T-helper 22 cell (primary cell): Measurements from ENCODE around the gene PSMD13.
"Not testable (repeated sequence)": the region's sequence is repeated elsewhere in the genome, so short reads cannot be mapped to it uniquely, and the experiment has no call there.

Experiments
- DNase-seq: peaks from one replicate; pipeline ENCODE4 v3.0.0-alpha.2; 2020; ENCODE audit warnings: low read depth

PSMD13 gene

DNA sequence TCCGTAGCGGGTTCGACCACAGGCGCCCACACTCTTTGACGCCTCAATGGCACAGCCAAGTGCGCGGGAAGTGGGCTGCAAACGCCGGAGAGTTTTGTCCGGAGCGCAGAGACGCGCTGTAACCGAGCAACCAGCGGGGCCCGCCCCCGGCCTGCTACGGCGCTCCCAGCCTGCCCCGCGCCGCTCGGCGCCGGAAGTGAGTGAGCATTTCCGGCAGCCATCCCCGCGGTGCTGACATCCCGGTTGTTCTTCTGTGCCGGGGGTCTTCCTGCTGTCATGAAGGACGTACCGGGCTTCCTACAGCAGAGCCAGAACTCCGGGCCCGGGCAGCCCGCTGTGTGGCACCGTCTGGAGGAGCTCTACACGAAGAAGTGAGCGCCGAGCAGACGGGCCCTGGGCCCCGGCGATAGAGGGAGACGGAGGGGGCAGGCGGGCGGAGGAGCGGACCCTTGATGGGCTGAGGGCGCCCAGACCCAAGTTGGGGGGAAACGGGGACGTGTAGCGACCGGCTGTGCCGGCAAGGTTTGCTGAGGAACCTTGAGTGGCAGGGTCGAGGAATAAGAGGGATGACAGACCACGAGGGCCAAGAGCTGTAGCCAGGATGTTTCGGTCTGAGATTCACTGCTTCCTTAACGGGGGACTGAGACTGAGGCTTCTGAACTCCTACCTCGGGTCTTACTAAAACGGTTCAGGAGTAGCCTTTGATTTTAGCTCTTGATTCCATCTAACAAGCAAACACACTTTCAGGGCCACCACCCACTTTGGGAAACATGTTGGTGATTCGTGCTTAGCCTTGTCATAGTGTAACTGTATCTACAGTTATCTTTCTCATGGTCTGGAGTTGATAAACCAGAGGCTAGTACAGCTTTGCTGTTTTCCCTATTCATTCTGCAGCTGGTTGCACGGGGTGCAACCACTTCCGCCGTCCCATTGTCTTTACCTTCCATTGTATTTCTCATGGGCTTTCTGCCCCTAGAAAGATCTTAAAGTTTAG lies at the start of gene PSMD13:
Gene PSMD13, plus strand, starts transcription at position 203 of the 994 bp plus-strand sequence. Its CDS starts 74 bp downstream, at position 277.
- DNase-seq: peak; percentile 78

DNA sequence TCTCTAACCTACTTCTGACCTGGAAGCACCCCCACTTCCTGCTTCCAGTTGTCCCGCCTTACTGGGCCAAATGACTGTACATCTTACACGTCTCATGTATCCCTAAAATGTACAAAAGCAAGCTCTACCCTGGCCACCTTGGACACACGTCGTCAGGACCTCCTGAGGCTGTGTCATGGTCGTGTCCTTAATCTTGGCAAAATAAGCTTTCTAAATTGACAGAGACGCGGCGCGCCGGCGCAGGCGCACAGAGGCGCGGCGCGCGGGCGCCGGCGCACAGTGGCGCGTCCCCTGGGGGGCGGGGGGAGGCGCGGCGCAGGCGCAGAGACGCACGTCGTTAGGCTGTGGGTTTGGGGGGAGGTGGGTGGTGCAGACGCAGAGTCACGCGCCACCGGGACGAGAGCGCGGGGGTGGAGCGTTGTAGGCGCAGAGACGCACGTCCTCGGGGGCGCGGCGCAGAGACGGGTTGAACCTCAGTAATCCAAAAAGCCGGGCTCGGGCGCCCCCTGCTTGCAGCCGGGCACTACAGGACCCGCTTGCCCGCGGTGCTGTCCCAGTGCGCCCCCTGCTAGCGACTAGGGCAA lies 47.5 kb upstream of the PSMD13 start:
- not testable (repeated sequence) for DNase-seq

DNA sequence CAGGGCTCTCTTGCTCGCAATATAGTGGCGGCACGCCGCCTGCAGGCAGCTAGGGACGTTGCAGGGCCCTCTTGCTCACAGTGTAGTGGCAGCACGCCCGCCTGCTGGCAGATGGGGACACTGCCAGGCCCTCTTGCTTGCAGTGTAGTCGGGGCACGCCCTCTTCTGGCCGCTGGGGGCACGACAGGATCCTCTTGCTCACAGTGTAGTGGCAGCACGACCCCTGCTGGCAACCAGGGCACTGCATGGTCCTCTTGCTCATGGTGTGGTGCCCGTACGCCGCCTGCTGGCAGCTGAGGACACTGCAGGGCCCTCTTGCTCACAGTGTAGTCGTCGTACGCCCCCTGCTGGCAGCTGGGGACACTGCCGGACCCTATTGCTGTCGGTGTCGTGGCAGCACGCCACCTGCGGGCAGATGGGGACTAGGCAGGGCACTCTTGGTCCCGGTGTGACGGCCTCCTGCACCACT lies 46.9 kb upstream of the PSMD13 start:
- DNase-seq: not testable (repeated sequence)

DNA sequence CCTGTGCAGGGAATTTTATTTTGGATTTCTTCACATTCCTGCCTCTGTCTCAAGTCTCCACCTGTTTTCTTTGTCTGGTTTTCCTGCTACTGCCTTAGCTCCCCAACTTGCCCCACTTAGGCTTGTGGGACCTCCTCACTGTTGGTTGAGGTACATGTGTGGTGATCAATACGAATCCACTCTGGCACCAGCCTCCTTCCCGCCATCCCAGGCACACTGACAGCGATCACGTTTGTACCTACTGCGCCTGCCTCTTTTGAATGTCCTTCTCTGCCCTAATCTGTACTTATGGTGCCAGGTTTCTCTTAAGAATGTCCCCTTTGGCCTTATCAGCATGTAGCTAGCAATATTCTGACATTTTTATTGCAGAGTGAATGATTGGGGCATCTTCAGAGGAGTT lies 46.2 kb upstream of the PSMD13 start:
- DNase-seq: not testable (repeated sequence)

DNA sequence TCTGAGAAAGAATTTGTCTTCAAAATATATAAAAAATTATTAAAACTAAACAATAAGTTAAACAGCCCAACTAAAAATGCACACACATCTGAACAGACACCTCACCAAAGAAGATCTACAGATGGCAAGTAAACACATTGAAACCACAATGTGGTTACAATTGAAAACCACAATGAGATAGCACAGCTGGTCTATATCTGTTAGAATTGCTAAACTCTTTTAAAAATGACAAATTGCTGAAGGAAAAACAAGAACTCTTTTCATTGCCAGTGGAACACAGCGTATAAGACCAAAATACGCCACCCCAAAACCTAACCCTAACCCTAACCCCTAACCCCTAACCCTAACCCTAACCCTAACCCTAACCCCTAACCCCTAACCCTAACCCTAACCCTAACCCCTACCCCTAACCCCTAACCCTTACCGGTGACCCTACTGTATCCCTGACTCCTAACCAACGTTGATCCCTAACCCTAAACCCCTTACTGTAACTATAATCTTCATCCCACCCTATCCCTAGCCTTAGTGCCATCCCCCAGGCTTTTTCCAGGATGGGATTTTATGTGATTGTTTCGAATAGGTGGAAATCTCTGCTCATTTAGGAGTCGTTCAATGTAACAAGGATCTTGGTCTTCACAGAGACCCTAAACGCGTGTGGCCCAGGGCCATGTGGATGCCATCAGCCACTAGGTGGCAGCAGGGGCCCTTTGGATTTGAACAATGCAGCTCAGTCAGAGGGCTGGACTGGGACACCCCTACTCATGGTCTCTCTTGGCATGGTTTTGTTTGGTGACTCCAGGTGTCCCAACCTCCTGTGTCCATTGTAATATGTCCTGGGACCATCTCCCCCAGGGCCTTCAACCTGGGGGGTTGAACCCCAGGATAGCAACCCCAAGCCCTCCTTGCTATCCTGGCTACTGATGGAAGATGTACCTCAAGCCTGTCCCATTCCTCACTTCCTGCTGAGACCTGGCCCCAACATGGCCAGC lies 45.0 kb upstream of the PSMD13 start:
- DNase-seq: not testable (repeated sequence)

DNA sequence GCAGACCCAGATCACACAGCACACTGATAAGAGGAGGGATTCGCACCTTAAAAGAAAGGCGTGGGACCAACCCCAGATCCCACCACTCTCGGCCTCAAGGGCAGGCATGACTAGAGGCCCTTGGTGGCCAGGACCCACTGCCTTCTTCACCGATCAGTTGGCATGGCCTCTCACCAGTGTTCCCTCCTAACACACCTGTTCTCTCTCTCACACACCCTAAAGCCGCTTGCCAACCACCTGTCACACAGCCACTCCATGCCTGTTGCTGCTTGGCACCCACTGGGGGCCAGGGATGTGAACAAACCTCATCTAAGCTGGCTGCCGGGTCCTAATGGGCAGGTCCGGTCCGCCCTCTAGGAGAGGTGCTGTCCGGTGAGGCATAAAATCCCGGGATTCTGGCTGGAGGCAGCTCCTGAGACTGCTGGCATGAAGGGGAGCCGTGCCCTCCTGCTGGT lies 44.1 kb upstream of the PSMD13 start, which contains the start of gene SCGB1C1:
Gene SCGB1C1, plus strand, starts transcription at position 405 of the 455 bp plus-strand sequence. Its CDS starts 22 bp downstream, at position 427.
- DNase-seq: not testable (repeated sequence)

DNA sequence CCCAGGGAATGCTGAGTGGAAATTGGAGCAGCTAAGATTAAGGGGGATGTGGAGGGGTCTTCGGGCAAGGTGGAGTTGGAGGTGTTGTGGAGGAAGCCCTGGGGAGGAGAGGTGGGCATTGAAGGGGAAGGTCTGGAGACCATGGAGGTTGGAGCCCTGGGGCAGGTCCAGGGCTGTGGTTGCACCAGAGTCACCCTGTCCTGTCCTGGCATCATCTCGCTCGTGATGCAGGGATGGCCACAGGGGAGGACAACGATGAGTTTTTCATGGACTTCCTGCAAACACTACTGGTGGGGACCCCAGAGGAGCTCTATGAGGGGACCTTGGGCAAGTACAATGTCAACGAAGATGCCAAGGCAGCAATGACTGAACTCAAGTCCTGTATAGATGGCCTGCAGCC lies 43.3 kb upstream of the PSMD13 start:
- DNase-seq: not testable (repeated sequence)

DNA sequence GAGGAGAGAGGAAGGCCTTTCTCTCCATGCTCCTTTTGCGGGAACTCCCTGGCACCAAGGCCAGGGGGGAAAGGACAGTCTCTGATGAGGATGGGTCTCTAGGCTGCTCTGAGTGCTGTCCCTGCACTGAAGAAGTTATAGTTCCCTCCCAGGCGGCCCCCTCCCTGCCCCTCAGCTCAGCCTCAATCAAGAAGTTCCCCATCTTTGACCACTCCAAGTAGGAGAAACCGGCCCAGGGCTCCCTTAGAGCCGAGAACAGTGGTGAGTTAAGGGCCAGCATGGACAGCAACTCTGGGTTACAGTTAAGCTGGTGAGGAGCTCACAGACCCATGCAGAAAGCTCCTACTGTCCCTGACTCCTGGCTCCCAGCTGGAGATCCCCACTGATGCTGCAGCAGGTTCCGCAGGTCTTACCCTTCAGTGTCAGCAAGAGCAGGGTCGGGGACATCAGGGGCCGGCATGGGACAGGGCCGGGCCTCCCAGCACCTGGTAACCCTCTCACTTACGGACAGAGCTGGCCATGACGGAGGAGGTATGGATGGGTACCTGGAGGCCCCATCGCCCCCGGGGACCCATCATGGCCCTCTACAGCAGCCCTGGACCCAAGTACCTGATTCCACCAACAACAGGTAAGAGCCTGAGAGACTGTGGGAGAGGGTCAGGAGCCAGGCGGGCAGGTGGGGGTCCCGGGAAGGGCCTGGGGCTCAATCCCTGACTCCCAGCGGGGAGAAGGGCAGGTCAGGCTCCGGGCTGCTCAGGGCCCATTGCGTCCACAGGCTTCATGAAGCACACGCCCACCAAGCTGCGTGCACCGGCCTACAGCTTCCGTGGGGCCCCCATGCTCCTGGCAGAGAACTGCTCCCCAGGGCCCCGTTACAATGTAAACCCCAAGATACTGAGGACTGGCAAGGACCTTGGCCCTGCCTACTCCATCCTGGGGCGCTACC lies 39.7 kb upstream of the PSMD13 start:
- no peak for DNase-seq

DNA sequence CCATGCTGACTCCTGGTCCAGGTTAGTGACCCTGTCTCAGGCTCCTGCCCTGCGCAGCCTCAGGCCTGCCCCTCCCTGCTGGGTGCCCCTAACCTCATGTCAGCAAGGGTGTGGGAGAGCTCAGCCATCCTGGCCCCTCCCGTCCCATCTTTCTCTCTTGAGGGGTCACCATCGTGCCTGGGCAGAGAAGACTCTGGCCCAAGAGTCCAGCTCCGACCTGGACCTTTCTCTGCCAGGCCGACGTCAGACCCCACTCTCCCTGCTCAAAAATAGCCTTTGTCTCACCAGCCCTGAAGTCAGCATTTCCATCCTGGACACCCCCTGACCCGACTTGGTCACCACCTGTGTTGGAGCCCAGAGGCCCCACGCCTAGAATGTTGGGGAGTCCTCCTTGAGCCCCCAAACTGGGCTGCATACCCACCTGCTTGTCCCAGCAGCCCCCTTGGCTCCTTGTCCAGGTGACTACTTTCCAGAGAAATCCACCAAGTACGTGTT lies 39.0 kb upstream of the PSMD13 start:
- DNase-seq: no peak

DNA sequence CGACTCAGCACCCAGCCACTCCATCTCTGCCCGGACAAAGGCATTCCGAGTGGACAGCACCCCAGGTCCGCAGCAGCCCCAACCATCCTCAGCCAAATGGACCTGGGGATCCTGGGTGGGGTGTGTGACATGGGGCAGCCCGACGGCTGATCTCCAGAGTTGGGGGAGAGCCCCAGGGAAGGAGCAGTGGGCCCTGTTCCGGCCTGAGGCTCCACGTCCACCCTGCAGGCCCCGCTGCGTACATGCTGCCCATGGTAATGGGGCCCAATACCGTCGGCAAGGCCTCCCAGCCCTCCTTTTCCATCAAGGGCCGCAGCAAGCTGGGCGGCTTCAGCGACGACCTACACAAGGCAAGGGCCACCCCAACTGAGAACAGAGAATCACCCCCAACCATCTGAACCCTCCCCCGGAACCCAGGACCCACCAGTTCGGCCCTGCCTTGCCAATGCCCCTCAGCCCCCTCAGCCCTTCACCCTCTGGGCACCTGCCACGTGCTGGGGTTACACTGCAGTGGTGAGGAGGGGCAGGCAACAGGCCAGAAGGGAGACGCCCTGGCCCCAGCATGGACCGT lies 38.5 kb upstream of the PSMD13 start:
- no peak for DNase-seq

DNA sequence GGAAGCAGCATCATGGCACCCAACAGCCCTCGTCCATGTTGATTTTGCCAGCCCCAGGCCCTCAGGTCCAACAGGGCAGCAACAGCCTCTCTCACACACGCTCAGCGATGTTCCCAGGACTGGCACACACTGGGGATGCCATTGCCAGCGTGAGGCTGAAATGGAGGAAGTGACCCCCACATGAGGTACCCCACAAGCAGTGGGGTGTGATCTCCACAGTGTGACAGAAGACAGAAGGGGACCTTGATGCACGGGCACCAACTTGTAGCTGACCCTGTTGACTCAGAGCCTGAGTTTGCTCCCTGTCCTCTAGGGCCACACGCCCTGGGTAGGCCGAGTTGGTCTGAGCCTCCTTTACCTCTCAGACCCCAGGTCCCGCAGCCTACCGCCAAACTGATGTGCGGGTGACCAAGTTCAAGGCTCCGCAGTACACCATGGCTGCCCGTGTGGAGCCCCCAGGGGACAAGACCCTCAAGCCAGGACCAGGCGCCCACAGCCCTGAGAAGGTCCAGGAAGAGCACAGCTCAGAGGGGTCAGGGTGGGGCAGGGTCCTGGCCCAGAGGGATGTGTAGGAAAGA lies 37.7 kb upstream of the PSMD13 start:
- DNase-seq: no peak

DNA sequence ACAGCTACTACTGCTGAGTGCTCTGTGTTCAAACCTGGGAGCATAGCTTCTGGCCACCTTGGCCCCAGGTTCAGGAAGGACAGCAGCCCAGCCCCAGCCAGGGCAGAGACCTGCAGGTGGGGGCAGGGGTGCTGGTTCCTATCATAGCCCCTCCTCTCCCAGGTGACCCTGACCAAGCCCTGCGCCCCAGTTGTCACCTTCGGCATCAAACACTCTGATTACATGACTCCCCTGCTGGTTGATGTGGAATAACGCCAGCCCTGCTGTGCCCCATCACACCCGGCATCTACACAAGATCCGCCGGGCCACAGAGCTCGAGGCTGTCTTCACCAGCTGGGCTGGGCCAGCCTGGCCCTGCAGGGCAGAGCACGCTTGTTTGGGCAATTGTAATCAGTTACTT lies 37.0 kb upstream of the PSMD13 start:
- DNase-seq: no peak

DNA sequence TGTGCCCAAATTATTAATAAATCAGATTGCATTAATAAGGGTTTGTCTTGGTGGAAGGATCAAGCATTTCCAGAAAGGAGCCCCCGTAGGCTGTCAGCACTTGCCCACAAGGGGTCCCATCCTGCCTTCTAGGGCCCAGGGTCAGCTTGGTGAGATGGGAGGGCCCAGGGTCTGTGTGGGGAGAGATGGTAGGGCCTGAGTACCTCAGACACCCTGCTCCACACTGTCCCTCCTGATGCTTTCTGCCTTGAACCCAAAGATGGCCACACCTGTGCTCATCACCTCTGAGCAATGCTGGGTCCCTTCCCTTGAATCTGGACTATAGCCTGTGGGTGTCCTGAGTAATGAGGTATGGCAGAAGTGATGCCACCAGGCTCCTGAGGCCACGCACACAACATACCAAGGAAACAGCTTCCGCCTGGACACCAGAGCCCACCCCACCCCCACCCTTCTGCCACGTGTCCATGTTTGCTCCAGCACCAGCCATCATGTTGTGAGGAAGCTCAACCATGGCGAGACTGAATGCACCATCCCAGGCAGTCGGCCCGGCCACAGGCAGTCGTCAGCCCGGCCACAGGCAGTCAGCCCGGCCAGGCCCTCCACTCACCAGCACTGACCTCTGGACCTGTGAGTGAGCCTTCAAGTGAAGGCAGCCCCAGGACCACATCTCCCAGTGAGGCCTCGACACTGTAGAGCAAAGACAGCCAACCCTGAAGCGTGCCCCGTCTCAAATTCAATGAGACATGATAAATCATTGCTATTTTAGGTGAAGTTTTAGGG lies 36.4 kb upstream of the PSMD13 start:
- no peak for DNase-seq

DNA sequence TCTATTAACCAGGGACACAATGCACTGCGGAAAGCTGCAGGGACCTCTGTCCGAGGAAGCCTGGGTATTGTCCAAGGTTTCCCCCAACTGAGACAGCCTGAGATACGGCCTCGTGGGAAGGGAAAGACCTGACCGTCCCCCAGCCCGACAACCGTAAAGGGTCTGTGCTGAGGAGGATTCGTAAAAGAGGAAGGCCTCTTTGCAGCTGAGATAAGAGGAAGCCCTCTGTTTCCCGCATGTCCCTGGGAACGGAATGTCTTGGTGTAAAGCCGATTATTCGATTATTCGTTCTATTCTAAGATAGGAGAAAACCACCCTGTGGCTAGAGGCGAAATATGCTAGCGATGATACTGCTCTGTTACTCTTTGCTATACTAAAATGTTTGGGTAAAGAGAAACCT lies 34.8 kb upstream of the PSMD13 start:
- DNase-seq: no peak

DNA sequence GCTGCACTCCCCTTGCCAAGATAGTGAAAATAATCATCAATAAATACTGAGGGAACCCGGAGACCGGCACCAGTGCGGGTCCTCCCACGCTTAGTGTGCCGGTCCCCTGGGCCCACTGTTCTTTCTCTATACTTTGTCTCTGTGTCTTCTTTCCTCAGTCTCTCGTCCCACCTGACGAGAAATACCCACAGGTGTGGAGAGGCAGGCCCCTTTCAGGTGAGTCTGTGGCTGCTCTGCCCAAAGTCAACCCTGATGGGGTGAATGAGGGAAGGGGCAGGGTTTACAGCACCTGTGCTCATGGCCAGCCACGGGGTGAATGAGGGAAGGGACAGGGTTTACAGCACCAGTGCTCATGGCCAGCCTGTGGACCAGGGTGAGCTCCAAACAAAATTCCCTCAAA lies 34.3 kb upstream of the PSMD13 start:
- no peak for DNase-seq

DNA sequence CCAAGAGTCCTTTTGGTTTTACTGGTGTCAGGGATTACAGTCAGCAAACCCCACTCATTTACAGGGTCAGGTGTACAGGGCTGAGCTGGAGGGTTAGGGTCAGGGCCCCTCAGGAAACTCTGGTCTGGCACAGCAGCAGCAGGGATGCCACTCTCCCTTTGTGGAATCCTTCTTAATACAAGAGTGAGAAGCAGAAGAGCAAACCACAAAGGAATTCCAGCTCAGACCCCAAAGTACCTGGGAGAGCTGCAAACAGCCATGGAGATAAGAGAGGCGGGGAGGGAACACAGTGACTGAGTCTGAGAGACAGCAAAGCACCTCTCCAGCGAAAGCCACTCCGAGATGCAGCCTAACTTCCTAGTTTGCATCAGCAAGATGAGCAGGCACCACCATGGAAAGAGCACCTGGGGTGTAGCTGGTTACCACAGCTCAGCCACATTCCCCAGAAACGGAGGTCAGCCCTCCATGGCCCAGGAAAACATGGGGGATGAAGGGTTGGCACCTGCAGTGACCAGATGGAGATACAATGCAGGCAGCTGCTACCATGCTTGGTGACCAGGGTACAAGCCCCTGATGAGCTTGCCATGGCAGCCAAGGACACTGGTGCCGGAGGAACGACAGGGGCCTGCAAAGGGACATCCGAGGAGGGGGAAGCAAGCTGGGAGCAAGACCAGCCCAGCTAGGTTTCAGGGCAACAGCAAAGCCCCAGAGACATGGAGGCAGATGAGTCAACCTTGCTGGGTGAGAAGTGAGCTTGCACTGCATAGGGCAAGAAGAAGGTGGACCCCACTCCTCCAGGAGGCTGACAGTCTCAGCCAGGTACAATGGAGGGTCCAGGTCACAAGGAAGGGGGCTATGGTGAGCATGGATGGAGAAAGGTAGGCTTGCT lies 33.5 kb upstream of the PSMD13 start:
- no peak for DNase-seq

DNA sequence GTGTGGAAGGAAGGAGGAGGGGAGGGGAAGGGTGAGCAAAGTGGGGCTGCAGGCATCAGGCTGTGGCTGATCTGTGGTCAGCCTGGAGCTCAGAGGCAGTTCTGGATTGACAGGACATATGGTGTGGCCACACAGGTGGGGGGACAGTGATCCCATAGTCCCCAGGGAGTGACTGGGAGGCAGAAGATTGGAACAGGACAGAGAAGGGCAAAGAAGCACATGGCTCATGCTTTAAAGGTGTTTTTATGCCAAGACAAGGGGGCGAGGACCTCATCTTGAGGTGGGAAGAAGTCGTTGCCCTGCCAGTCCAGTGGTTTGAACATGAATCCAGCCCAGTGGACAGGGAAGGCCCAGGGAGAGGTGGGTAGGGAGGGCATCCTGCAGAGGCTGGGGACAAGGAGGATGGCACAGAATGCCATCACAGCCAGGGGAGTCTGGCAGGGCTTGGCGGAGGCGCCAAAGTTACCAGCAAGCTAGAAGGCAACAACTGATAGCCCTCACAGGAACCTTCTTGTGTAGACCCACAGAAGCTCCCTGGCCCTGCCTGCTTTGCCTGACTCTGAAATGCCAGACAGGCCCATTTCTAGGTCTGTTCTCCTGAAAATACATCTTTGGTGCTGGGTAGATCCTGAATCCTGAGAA lies 32.7 kb upstream of the PSMD13 start:
- no peak for DNase-seq
